Stimulated activated CD4-positive, alpha-beta T cell treated with anti-CD3 and anti-CD28 coated beads, TNF-alpha, amount 100 ng/mL, for 1 hour (primary cell): Measurements from ENCODE around the gene WNT4.

Experiments used
- DNase-seq, 3 donors: peaks; one replicate each; pipeline ENCODE4 v3.0.0-alpha.2; 2020; ENCODE audit warnings: low read depth in 3 of 3, low spot score in 1 of 3

WNT4 gene

GRCh38 chr1:22089134-22089571 is 53.7 kb downstream of the WNT4 start:
- no peak for DNase-seq

GRCh38 chr1:22088331-22088730 is 54.6 kb downstream of the WNT4 start:
- no peak for DNase-seq

- no peak for DNase-seq
Observed at GRCh38 chr1:22080191-22080590, 62.7 kb downstream of the WNT4 start.

GRCh38 chr1:22078133-22078532 is 64.8 kb downstream of the WNT4 start:
- no peak for DNase-seq

GRCh38 chr1:22077728-22078127 is 65.2 kb downstream of the WNT4 start:
- DNase-seq, result no peak

- no peak for DNase-seq
Observed at GRCh38 chr1:22076346-22076745, 66.6 kb downstream of the WNT4 start.

GRCh38 chr1:22075718-22076117 is 67.2 kb downstream of the WNT4 start:
- no peak for DNase-seq

GRCh38 chr1:22074803-22075202 is 68.1 kb downstream of the WNT4 start:
- DNase-seq, result no peak

- no peak for DNase-seq
Observed at GRCh38 chr1:22071511-22071910, 71.4 kb downstream of the WNT4 start.
